Thyroid gland (tissue), 4 donors: ENCODE results near the gene EHMT1.

ENCODE experiments used
- POLR2A ChIP-seq, 2 donors: fragments of 450-650 bp; IDR thresholded peaks; one replicate each; pipeline ENCODE4 v1.6.1; 2017; ENCODE audit warnings: antibody characterized with exemption in 2 of 2, mild to moderate bottlenecking in 2 of 2, moderate library complexity in 1 of 2
- TF ChIP-seq, protein P1 (sequence below), 6 experiments: fragments of 200-600 bp in 3 of 6; fragments of 450-650 bp in 3 of 6; sonication (generic) in 3 of 6; IDR thresholded peaks; one replicate each; pipeline ENCODE4 v1.5.1; 2016 to 2019; ENCODE audit warnings: antibody characterized with exemption in 6 of 6, mild to moderate bottlenecking in 2 of 6, inconsistent platforms in 1 of 6, moderate library complexity in 1 of 6

DNA sequence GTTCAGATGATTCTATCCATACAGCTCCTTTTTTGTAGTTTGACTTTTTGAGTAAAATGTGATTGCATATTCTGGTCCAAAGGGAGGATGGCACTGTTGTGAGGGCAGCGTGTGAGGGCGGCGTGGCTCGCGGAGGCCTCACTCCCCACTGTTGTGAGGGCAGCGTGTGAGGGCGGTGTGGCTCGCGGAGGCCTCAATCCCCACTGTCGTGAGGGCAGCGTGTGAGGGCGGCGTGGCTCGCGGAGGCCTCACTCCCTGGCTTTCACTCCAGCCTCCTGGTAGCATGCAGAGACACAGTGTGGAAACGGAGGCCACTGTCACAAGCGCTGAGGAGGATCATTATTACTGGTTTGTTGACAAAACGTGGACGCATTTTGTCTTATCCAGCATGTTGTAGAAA is 79.0 kb downstream of the EHMT1 start:
- TF ChIP-seq, protein P1, sequence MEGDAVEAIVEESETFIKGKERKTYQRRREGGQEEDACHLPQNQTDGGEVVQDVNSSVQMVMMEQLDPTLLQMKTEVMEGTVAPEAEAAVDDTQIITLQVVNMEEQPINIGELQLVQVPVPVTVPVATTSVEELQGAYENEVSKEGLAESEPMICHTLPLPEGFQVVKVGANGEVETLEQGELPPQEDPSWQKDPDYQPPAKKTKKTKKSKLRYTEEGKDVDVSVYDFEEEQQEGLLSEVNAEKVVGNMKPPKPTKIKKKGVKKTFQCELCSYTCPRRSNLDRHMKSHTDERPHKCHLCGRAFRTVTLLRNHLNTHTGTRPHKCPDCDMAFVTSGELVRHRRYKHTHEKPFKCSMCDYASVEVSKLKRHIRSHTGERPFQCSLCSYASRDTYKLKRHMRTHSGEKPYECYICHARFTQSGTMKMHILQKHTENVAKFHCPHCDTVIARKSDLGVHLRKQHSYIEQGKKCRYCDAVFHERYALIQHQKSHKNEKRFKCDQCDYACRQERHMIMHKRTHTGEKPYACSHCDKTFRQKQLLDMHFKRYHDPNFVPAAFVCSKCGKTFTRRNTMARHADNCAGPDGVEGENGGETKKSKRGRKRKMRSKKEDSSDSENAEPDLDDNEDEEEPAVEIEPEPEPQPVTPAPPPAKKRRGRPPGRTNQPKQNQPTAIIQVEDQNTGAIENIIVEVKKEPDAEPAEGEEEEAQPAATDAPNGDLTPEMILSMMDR (IDR thresholded peaks at IDR 0.05): no peak
- TF ChIP-seq POLR2A (IDR thresholded peaks at IDR 0.05): no peak
